ENCODE results near the gene LUC7L.

GRCh38 chr16:242281-242680 lies 13.0 kb upstream of the LUC7L start:
- TF ChIP-seq CTCF (IDR thresholded peaks at IDR 0.05; ENCODE audit: low read depth, low read length) (no peak), POLR2A (IDR thresholded peaks at IDR 0.05; ENCODE audit: extremely low read depth, insufficient read length) (no peak)
